Naive B cell (primary cell): Measurements from ENCODE around the gene MAP4. TPM values are rescaled to one million over a fixed set of nuclear protein-coding genes. Genes with fewer than 3 reads are reported as not detected.

ENCODE experiments used
- ATAC-seq, 2 donors: fragments of 150-1000 bp; cut with Tn5 transposase; 2 replicates each; pipeline ENCODE4 v1.10.0; 2021; ENCODE audit warnings: low read depth in 2 of 2, mild to moderate bottlenecking in 2 of 2, moderate library complexity in 2 of 2
- DNase-seq: peaks from one replicate; pipeline ENCODE4 v3.0.0; 2022
- H3K27ac Mint-ChIP-seq, 6 donors: one replicate each; pipeline ENCODE4 v1.8.0; 2020 to 2022; ENCODE audit warnings: mild to moderate bottlenecking in 6 of 6, mixed read lengths in 6 of 6, moderate library complexity in 5 of 6, inconsistent platforms in 2 of 6
- H3K27me3 Mint-ChIP-seq, 3 donors: one replicate each; pipeline ENCODE4 v1.8.0; 2021 to 2022; ENCODE audit warnings: mixed read lengths in 3 of 3, mild to moderate bottlenecking in 1 of 3
- H3K36me3 Mint-ChIP-seq, 2 donors: one replicate each; pipeline ENCODE4 v1.8.0; 2020 to 2022; ENCODE audit warnings: mixed read lengths in 2 of 2, inconsistent platforms in 1 of 2, mild to moderate bottlenecking in 1 of 2
- H3K4me1 Mint-ChIP-seq, 3 donors: one replicate each; pipeline ENCODE4 v1.8.0; 2020 to 2022; ENCODE audit warnings: mixed read lengths in 3 of 3, inconsistent platforms in 1 of 3, mild to moderate bottlenecking in 1 of 3, moderate library complexity in 1 of 3
- H3K4me3 Mint-ChIP-seq, 8 donors: one replicate each; pipeline ENCODE4 v1.8.0; 2020 to 2022; ENCODE audit warnings: mild to moderate bottlenecking in 8 of 8, mixed read lengths in 8 of 8, moderate library complexity in 8 of 8, inconsistent platforms in 2 of 8
- H3K9me3 Mint-ChIP-seq, 7 donors: one replicate each; pipeline ENCODE4 v1.8.0; 2020 to 2022; ENCODE audit warnings: mixed read lengths in 7 of 7, mild to moderate bottlenecking in 5 of 7, inconsistent platforms in 2 of 7, moderate library complexity in 1 of 7
- polyA plus RNA-seq, 6 donors: library from polyadenylated mRNA; unstranded; fragments of 300-500 nt; fragmentation: Illumina TruSeq; gene quantifications; one replicate each; pipeline ENCODE4 v1.2.3, GENCODE V29; 2021; ENCODE audit warnings: low read depth in 6 of 6

MAP4 gene
- polyA plus RNA-seq, 6 donors from 2014 or later = 2.5 to 43.6 (median 28.7) TPM

DNA sequence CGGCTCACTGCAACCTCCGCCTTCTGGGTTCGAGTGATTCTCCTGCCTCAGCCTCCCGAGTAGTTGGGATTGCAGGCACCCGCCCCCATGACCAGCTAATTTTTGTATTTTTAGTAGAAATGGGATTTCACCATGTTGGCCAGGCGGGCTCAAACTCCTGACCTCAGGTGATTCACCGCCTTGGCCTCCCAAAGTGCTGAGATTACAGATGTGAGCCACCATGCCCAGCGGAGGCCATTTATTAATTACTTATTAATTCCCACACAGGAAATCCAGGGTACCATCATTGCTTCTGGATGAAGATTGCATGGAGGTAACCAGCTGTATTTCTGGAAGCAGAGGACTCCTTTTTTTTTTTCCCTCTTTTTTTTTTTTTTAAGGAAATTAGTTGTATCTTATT, 37.8 kb downstream of the MAP4 start:
- DNase-seq (no peak), ATAC-seq (no peak)
- Mint-ChIP-seq H3K4me3 (no peak overlapping the region), H3K9me3 (no peaks in the 10 kb centered on the region), H3K27ac (peak overlapping the region in 1 of 6 donors; percentile 24), H3K27me3 (no peaks in the 10 kb centered on the region), H3K36me3 (no peaks in the 10 kb centered on the region), H3K4me1 (peaks cover 18 to 30% (median 28%) of the 10 kb centered on the region in 3 donors)

DNA sequence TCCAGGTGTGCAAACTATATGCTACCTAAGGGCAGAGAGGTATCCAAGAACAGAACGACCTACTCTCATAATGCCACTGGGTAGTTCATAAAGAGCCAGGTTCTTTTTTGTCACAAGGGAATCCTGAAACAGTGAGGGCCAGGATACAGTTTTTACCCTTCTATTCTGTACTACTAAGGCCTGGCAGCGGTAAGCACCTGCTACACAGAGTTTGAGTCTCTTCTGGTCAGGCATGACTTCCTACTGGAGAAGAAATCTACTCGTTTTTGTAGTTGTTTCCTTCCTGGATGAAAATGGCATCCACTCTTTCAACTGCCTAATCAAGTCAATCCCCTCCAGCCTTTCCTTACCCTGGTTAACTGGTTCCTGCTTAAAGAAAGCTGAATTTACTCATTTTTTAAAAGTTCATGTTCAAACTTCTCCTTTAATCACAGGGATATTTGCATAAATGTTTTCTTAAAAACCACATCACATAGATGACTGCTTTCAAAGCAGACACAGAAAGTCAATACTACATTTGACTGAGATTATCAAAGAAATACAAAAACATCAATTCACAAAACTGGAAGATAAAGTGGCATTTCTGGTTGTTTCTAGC, 40.0 kb downstream of the MAP4 start:
- Mint-ChIP-seq H3K4me3 (peak overlapping the region in 7 of 8 donors; percentile 54 to 80 (median 73)), H3K9me3 (no peaks in the 10 kb centered on the region), H3K4me1 (peaks cover 18 to 30% (median 28%) of the 10 kb centered on the region in 3 donors), H3K36me3 (no peaks in the 10 kb centered on the region), H3K27ac (peak overlapping the region; percentile 18 to 86 (median 48)), H3K27me3 (no peaks in the 10 kb centered on the region)
- ATAC-seq (peak; percentile 88), DNase-seq (peak; percentile 42)

DNA sequence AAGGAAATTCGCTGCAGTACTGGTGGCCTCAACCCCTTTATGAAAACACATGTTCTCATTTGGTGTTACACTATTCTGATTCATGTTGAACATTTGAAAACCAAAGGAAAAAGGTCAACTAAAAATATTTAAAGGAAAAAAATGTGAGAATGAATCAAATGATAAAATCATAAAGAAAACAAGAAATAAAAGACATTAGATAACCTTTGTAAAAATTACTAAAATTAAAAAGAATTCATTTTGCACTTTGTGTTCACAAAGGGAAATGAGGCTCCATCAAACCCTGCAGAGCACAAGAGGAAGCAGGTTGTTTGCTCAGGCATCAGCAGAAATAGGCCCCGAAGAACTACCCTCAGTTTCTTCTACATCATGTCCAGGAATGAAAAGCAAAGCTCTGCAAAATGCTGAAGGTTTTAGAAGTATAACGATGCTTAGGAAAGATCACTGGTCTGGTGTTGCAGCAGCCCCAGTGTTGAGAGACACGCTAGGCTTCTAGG, 41.2 kb downstream of the MAP4 start:
- Mint-ChIP-seq H3K4me1 (peaks cover 18 to 30% (median 28%) of the 10 kb centered on the region in 3 donors), H3K27me3 (no peaks in the 10 kb centered on the region), H3K4me3 (peak overlapping the region; percentile 49 to 80 (median 63)), H3K27ac (peak overlapping the region in 5 of 6 donors; percentile 14 to 75 (median 30)), H3K36me3 (no peaks in the 10 kb centered on the region), H3K9me3 (no peaks in the 10 kb centered on the region)
- no peak for ATAC-seq
- DNase-seq = peak; percentile 6

DNA sequence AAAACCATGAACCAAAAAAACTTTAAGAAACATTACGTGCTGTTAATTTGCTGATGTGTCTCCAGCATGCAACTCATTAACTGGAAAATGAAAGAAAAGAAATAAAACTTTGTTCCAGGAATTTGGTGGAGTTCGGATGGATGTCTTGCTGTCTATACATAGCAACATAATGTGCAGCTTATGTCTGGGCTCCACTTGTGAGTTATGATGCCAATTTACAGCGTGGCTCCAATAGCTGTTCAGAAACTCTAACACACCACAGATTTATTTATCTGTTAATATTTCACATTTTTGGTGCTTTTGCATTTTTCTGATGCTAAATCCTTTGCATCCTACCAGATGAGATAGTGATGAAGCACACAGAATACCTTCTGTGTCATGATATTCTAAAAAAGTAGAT, 45.1 kb downstream of the MAP4 start:
- Mint-ChIP-seq H3K4me3 (no peak overlapping the region), H3K9me3 (no peaks in the 10 kb centered on the region), H3K4me1 (peaks cover 14 to 28% (median 27%) of the 10 kb centered on the region in 3 donors), H3K27ac (no peak overlapping the region), H3K27me3 (no peaks in the 10 kb centered on the region), H3K36me3 (peaks cover 0 to 5% of the 10 kb centered on the region in 2 donors)
- DNase-seq (no peak), ATAC-seq (no peak)

DNA sequence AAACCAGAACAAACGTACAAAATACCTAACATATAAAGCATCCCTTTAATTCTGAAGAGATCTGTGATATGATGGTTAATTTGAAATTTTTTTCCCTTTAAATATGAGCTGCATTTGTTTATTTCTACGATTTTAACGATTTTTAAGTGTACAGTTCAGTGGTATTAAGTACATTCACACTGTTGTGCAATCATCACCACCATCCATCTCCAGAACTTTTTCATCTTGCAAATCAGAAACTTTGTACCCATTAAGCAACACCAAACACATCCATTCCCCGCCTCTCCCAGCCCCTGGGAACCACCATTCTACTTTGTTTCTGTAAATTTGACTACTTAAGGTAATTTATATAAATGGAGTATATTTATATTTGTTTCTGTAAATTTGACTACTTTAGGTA, 51.5 kb downstream of the MAP4 start:
- H3K27ac Mint-ChIP-seq = no peak overlapping the region

DNA sequence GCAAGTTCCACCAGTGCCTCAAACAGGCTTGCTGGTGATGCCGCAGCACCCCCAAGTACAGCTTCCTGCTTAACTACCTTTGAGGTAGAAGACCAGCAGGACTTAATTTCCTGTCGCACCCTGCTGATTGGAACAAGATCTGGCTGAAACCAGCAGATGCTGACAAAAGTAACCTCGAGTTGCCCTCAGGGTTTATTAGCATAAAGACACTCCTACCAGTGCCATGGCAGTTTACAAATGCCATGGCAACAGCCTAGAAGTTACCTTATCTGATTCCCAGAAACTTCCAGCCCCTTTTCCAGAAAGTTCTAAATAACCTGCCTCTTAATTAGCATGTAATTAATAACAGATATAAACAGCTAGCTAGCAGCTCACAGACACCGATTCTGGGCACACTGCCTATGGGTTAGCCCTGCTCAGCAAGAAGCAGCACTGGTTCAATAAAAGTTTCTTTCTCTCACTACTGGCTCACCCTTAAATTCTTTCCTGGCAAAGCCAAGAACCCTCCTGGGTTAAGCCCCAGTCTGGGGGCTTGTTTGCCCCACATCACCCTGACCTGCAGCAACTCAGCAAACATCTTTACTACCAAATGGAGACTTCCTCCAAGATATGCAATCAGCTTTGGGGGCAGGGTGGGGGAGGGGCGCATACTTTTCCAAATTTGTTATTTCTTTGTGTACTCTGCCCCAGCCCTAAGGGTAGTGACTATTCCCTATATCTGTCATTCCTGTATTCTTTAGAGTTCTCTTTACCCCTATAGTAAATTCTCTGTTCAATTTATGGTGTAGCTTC, 54.2 kb downstream of the MAP4 start:
- ATAC-seq (peak in 1 of 2 donors; percentile 23), DNase-seq (no peak)
- H3K36me3 Mint-ChIP-seq = peaks cover 0 to 10% of the 10 kb centered on the region in 2 donors
- peak overlapping the region in 3 of 6 donors; percentile 70 to 79 (median 74) for H3K27ac Mint-ChIP-seq
- no peaks in the 10 kb centered on the region for H3K27me3 Mint-ChIP-seq
- H3K4me1 Mint-ChIP-seq = peaks cover 13 to 22% (median 19%) of the 10 kb centered on the region in 3 donors
- no peak overlapping the region for H3K4me3 Mint-ChIP-seq
- peaks cover 0 to 2% (median 0%) of the 10 kb centered on the region in 7 donors for H3K9me3 Mint-ChIP-seq

More for the DNA sequence above, 51.5 kb downstream of the MAP4 start:
- peaks cover 23 to 28% (median 28%) of the 10 kb centered on the region in 3 donors for H3K4me1 Mint-ChIP-seq
- H3K36me3 Mint-ChIP-seq = peaks cover 0 to 10% of the 10 kb centered on the region in 2 donors
- no peaks in the 10 kb centered on the region for H3K27me3 Mint-ChIP-seq
- no peak overlapping the region for H3K4me3 Mint-ChIP-seq
- DNase-seq (no peak), ATAC-seq (no peak)
- H3K9me3 Mint-ChIP-seq = peaks cover 0 to 2% (median 0%) of the 10 kb centered on the region in 7 donors

DNA sequence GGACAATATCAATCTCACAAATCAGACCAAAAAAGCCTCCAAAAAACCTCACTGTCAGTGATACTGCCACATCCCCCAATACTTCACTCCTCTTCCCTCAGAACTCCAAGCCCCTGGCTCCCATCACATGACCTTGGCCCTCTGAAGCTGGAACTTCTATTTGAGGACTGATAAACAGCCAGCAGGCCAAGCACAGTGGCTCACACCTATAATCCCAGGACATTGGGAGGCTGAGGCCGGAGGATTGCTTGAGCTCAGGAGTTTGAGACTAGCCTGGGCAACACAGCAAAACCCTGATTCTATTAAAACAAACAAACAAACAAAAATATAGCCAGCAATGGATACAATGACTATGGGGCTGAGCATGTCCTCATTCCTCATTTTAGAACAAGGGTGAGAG, 55.2 kb downstream of the MAP4 start:
- DNase-seq = no peak
- no peak for ATAC-seq
- Mint-ChIP-seq H3K9me3 (peaks cover 0 to 2% (median 0%) of the 10 kb centered on the region in 7 donors), H3K36me3 (peaks cover 0 to 5% of the 10 kb centered on the region in 2 donors), H3K4me3 (no peak overlapping the region), H3K27ac (peak overlapping the region in 1 of 6 donors; percentile 7), H3K4me1 (peaks cover 13 to 25% (median 24%) of the 10 kb centered on the region in 3 donors), H3K27me3 (no peaks in the 10 kb centered on the region)

DNA sequence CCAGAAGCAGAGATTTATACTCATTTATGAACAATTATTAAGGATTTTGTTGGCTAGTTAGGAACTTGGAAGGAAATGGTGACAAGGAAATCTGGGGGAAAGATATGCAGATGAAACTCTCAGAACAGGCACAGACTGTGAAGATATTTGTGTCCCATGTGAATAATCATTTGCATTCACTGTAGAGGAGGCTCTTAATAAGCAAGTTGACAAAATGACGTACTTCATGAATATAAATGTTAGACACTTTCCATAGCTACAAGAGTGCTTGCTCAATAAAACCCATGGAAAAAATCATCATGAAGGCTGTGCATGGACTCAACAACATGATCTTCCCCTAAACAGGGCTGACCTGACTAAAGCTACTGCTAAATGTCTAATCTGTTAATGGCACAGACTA, 59.7 kb downstream of the MAP4 start:
- Mint-ChIP-seq H3K27ac (no peak overlapping the region), H3K36me3 (peaks cover 0 to 5% of the 10 kb centered on the region in 2 donors), H3K27me3 (no peaks in the 10 kb centered on the region), H3K4me3 (no peak overlapping the region), H3K4me1 (peaks cover 7 to 10% (median 9%) of the 10 kb centered on the region in 3 donors), H3K9me3 (peaks cover 0 to under 1% (median 0%) of the 10 kb centered on the region in 7 donors)
- ATAC-seq (no peak), DNase-seq (no peak)

DNA sequence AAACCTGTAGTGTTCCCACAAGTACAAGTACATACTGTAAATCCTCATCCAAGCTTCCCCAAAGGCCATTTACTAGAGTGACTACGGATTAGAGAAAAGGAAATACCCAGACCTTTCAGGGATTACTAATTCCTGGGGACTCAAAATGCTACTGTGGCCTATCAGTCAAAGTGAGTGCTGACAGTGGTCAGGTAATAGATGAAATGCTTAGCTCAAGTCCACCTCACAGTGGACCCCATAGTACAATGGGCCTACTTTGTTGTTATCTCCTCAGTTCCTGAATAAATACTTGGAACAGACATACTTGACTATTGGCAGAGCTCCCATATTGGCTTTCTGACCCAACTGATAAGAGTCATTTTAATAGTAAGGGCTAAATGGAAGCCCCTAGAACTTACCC, 61.6 kb downstream of the MAP4 start:
- DNase-seq = no peak
- Mint-ChIP-seq H3K36me3 (no peaks in the 10 kb centered on the region), H3K4me3 (no peak overlapping the region), H3K27ac (no peak overlapping the region), H3K9me3 (no peaks in the 10 kb centered on the region), H3K4me1 (peaks cover 0 to 9% (median 7%) of the 10 kb centered on the region in 3 donors), H3K27me3 (no peaks in the 10 kb centered on the region)
- ATAC-seq = no peak

DNA sequence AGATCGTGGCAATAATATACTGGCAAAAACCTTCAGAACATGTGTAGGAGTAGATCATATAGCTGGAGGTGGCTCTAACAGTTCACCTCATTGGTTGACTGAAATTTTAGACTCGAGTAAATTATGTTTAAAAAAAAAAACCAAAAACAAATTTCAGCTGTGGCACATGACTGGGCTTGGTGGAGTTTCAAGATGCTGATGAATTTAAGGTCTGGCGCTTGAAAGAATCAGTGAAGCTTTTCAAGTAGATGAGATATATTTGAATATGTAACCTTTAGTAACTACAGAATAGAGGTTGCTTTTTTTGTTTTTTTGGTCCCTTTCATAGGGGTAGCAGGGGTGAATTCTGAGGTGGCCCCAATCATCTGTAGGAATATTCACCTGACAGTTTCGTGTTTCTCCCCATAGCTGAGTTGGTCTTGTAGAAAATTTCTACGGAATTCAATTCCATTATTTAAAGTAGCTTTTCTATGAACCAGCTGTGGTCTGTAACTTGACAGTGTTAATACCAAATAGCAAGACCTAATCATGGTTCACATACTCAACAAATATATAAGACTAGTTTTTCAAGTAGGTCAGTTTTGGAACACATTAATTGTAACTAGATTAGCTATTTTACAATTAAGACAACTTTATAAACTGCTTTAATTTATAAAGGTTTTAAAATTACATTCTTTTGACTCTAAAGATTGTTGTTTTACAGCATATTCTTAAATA, 65.6 kb downstream of the MAP4 start:
- Mint-ChIP-seq H3K9me3 (no peaks in the 10 kb centered on the region), H3K27me3 (no peaks in the 10 kb centered on the region), H3K4me3 (no peak overlapping the region), H3K27ac (no peak overlapping the region), H3K4me1 (peaks cover 0 to 3% (median 0%) of the 10 kb centered on the region in 3 donors), H3K36me3 (no peaks in the 10 kb centered on the region)
- ATAC-seq (no peak), DNase-seq (no peak)

DNA sequence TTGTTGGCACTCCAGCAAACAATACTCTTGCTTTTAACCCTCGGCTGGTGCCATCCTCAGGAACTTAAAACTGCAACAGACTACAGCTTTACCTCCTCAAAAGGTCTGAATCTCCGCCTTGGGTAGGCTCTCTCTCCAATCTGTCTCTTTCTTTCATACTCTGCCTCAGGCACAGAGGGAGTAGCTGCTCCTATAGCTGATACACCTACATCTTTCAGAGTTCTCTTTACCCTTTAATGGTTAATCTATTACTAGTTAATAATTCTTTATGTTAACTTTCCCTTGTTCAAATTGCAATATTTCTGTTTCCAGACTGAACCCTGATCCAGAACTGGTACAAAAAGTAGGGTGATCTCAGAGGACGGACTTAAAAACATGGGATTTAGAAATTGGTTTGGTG, 66.2 kb downstream of the MAP4 start:
- DNase-seq (no peak), ATAC-seq (no peak)
- H3K9me3 Mint-ChIP-seq = no peaks in the 10 kb centered on the region
- no peaks in the 10 kb centered on the region for H3K27me3 Mint-ChIP-seq
- no peak overlapping the region for H3K4me3 Mint-ChIP-seq
- no peak overlapping the region for H3K27ac Mint-ChIP-seq
- no peaks in the 10 kb centered on the region for H3K36me3 Mint-ChIP-seq
- peaks cover 0 to 3% (median under 1%) of the 10 kb centered on the region in 3 donors for H3K4me1 Mint-ChIP-seq

DNA sequence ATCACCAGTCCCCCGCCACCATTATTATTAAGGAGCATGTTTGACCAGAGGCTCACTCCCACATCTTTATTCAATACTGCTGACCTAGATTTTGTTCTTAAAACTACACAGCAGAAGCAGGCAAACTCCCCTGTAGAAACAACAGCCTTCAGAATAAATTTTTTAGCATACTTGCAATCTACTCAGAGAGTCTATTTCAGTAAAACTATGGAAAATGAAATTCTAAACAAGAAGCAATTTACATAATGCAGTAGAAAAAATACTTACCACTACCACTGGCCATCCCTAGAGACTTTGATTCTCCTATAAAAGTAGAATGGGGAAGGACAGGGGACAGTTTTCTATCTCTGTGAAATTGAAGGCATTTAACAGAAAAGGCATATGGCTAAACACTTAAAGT, 76.0 kb downstream of the MAP4 start:
- Mint-ChIP-seq H3K36me3 (no peaks in the 10 kb centered on the region), H3K27me3 (no peaks in the 10 kb centered on the region), H3K4me3 (no peak overlapping the region), H3K4me1 (peaks cover 8 to 24% (median 13%) of the 10 kb centered on the region in 3 donors), H3K9me3 (no peaks in the 10 kb centered on the region), H3K27ac (peak overlapping the region in 1 of 6 donors; percentile 26)
- DNase-seq = no peak
- no peak for ATAC-seq

DNA sequence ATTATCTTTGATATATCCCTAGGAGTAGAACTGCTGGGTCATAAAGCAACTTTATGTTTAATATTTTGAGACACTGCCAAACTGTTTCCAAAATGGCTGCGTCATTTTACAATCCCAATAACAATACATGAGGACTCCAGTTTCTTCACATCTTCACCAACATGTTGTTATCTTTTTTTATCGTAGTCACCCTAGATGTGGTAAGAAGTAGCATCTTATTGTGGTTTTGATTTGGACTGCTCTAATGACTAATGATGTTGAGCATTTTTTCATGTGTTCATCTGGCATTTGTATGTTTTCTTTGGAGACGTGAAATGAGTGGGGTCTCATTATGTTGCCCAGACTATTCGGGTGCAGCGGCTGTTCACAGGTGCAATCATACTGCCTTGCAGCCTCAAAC, 83.8 kb downstream of the MAP4 start:
- no peak overlapping the region for H3K4me3 Mint-ChIP-seq
- ATAC-seq (no peak), DNase-seq (no peak)
- H3K27me3 Mint-ChIP-seq = no peaks in the 10 kb centered on the region
- peak overlapping the region in 1 of 6 donors; percentile 4 for H3K27ac Mint-ChIP-seq
- H3K4me1 Mint-ChIP-seq = no peaks in the 10 kb centered on the region
- H3K9me3 Mint-ChIP-seq = no peaks in the 10 kb centered on the region
- peaks cover under 1 to 5% of the 10 kb centered on the region in 2 donors for H3K36me3 Mint-ChIP-seq
